ENCODE results near the gene KCNAB1.
"Not testable (repeated sequence)": the region's sequence is repeated elsewhere in the genome, so short reads cannot be mapped to it uniquely, and the experiment has no call there.

Gene KCNAB1

GRCh38 chr3:156180077-156180476 is 59.7 kb downstream of the KCNAB1 start:
- DNase-seq = no peak

GRCh38 chr3:156181509-156181908 is 61.1 kb downstream of the KCNAB1 start:
- DNase-seq = no peak

DNA sequence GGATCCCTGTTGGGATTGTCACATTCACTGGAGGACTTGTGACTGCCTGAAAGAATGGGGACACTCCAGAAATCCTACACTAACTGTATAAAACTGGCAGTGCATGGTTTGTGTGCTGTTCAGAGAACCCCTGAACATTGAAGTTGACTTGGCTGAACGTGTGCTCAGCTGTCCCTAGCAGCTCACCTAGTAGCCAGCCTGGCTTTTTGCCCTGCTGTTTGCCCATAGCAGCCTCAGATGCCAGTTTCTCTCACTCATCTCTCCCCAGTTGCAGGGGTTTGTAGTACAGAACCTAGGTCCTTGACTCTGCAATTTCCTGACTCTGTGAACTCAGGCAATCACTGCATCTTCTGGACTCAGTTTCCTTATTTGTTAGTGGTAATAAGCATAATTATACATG is 63.0 kb downstream of the KCNAB1 start:
- DNase-seq = no peak

DNA sequence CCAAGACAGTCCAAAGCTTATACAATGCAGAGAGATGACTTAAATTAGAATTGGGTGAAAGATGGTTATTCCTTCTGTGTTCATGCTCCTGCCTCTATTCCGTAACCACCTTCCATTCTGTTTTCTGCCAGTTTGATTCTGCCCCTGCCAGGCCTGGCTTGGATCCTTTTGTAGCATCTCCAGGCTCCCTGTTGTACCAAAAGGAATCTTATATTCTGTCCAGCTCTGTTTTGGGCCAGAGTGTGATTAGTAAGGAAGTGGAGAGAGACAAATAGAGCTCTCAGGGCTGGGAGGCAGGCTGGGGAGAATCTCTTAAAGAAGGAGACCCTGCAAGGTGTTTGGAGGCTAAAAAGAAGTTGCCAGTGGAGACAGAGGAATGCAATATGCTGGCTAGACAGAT is 63.8 kb downstream of the KCNAB1 start:
- no peak for DNase-seq

GRCh38 chr3:156187146-156187769 is 66.9 kb downstream of the KCNAB1 start:
- no peak for DNase-seq

- no peak for DNase-seq
Observed at GRCh38 chr3:156188757-156189156, 68.4 kb downstream of the KCNAB1 start.

DNA sequence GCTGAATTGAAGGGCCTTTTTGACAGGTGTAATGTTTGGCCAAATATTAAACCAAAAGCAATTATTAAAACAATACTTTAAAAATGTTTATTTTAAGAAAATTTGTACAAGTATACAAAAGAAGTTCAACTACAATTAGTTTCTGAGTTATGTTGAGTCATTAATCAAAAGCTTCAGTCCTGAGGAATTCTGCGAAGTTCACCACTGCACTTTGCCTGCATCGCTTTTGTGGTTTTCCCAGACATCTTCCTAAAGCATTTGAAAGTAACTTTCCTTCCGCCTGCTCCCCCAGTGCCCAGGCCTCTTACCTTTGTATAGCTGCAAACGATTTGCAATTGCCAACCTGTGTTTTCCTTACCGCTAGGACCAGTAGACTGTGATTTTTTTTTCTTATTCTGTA is 69.5 kb downstream of the KCNAB1 start:
- no peak for DNase-seq

- not testable (repeated sequence) for DNase-seq
Observed at GRCh38 chr3:156194945-156195344, 74.6 kb downstream of the KCNAB1 start.

DNA sequence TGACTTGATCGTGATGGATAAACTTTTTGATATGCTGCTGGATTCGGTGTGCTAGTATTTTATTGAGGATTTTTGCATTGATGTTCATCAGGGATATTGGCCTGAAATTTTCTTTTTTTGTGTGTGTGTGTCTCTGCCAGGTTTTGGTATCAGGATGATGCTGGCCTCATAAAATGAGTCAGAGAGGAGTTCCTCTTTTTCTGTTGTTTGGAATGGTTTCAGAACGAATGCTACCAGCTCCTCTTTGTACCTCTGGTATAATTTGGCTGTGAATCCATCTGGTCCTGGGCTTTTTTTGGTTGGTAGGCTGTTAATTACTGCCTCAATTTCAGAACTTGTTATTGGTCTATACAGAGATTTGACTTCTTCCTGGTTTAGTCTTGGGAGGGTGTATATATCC is 76.8 kb downstream of the KCNAB1 start:
- DNase-seq = not testable (repeated sequence)

GRCh38 chr3:156201411-156202405 is 81.3 kb downstream of the KCNAB1 start:
- no peak for DNase-seq

DNA sequence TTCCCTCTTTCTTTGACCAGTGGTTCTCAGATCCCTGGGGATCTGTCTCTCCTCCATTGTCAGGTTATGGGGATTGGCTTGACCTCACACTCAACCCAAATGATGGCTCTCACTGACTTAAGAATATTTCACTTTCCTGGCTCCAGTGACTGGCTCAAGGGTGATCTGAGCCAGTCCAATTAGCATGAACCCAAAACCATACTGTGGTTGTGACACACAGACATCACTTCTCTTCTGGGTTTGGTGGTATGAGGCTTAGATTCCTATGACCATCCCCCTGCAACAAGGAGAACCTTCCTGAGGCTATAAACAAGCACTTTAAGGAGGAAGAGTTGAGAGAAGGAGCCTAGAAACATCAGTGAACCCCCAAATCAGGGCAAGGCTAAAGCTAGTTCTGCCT is 85.8 kb downstream of the KCNAB1 start:
- no peak for DNase-seq

DNA sequence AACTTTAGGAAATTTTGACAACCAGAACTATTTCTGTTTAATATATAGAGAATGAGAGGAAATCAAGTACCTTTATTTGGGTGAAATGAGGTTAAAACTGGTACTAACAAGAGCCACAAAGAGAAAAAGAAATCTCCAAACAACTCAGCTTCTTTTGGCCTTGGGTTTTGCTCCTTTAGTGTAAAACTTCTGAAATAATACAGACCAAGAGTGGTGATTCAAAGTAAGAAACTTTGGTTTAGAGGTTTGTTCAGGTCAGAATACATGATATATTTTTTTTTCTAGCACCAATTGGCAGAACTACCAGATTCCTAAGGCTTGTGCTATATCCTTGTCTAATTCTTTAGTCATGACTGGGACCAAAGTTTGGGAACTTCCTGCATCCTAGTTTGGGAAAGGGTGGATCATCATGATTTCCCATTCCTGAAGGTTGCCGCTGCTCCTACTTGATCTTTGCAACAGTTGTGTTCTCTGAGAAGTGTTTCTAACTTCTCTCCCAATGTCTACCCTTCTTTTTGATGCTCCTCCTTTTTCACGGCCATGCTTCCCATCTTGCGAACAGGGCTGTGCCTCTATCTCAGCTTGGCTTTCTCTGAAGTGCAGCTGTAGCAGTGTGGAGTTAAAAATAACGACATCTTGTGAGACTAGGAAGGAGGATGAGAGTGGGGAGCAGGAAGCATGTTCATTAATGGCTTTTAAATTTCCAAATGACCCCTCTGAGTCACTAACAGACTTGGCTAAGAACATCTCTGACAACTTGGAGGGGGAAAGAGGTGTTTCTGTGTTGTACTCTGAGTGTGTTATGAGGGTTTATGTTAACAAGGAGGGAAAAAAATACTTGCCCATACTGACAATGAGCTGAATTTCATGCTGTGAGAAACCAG is 87.7 kb downstream of the KCNAB1 start:
- DNase-seq = no peak

DNA sequence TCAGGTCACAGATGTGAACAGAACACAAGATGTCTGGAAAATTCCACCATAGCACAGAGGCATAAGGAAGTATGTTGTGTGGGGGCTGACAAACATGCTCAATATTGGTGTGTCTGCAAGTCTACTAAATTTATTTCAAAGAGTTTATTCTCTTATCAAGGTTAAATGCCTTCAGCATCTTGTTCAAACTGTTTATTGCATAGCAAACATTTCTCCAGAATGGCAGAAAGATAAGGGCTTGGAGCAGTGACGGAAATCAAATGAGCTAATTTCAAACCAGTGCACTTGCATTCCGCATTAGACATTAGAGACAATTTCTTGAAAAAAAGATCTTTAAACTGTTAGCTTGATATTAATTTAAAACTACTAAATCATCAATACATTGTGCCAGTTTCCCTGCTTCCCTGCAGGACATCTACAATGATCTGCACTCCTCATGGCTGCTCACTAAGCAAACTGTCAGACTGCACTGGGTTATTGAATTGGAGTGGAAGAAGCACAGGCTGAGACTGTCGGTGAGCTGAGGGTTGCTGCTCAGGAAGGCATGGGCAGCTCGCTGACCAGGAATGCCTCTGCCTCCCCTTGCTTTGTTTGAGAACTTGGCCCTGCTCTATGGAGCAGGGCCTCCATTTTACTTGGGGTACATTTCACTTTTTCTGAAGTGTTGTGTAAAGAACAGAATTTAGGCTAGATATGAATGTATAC is 89.4 kb downstream of the KCNAB1 start:
- no peak for DNase-seq

GRCh38 chr3:156211583-156211982 is 91.2 kb downstream of the KCNAB1 start:
- DNase-seq = no peak

GRCh38 chr3:156214676-156215075 is 94.3 kb downstream of the KCNAB1 start:
- DNase-seq = no peak

- DNase-seq = no peak
Observed at GRCh38 chr3:156215751-156216150, 95.4 kb downstream of the KCNAB1 start.

- no peak for DNase-seq
Observed at GRCh38 chr3:156216216-156216615, 95.8 kb downstream of the KCNAB1 start.

DNA sequence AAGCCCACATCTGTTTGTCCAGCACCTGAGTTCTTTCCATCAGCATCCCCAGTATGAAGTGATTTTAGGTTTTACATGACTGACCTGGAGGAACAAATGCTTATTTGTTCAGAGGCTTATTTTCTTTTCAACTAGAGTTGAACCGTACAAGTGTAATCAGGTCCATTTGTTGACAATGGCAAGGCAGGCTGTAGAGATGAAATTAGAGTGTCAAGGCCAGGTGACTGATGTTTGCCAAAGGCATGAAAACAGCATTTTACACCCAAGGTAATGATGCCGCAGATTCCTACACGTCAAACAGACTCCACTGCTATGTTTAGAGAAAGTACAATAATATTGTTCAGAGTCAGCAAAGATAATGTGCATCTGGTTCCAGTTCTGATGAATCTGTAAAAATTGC is 96.5 kb downstream of the KCNAB1 start:
- DNase-seq = no peak

GRCh38 chr3:156217674-156218352 is 97.4 kb downstream of the KCNAB1 start:
- DNase-seq = no peak

DNA sequence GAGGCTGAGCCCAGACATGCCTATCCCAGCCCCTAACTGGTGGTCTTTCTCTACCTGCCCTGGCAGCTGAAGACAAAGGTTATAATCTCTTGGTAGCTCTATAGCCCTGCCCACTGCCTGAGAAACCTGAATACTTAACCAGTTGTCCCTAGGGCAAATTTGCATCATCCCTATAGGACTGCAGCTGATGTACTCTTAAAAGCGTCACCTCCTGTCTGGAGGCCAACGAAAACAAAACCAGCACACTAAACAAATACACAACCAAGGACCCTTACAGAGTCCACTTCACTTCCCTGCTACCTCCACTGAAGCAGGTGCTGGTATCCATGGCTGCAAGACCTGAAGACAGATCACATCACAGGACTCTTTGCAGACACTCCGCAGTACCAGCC is 98.0 kb downstream of the KCNAB1 start:
- no peak for DNase-seq

GRCh38 chr3:156222381-156222780 is 102.0 kb downstream of the KCNAB1 start:
- DNase-seq = not testable (repeated sequence)

DNA sequence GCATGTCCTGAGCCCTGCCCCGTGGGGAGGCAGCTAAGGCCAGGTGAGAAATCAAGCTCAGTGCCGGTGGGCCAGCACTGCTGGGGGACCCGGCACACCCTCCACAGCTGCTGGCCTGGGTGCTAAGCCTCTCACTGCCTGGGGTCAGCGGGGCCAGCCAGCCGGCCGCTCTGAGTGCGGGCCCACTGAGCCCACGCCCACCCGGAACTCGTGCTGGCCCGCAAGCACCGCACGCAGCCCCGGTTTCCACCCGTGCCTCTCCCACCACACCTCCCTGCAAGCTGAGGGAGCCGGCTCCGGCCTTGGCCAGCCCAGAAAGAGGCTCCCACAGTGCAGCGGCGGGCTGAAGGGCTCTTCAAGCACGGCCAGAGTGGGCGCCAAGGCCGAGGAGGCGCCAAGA is 103.7 kb downstream of the KCNAB1 start:
- not testable (repeated sequence) for DNase-seq

All from CD4-positive, alpha-beta T cell treated with Interleukin-17A for 1 hour (primary cell).